Esophagus squamous epithelium (tissue), 5 donors: ENCODE data around the gene ALOX5. TPM values are rescaled to one million over a fixed set of nuclear protein-coding genes. Genes with fewer than 3 reads are reported as not detected.

Experiments used
- DNase-seq: peaks from one replicate; lab custom pipeline; 2025; lab: John Stamatoyannopoulos, UW
- H3K27ac ChIP-seq, 4 donors: fragments of 200-600 bp; sonication (generic); one replicate each; pipeline ENCODE4 v1.5.1; 2016 to 2019; ENCODE audit warnings: mild to moderate bottlenecking in 1 of 4
- H3K27me3 ChIP-seq, 4 donors: fragments of 200-600 bp; sonication (generic); 1 replicate in 3 of 4; 2 replicates in 1 of 4; pipeline versions ENCODE4 v1.5.1 to v1.6.0; 2017 to 2021; ENCODE audit warnings: antibody characterized with exemption in 1 of 4
- H3K36me3 ChIP-seq, 3 donors: fragments of 200-600 bp; sonication (generic); one replicate each; pipeline ENCODE4 v1.5.1; 2016 to 2019
- H3K4me1 ChIP-seq, 3 donors: fragments of 200-600 bp; sonication (generic); one replicate each; pipeline ENCODE4 v1.5.1; 2017 to 2019
- H3K4me3 ChIP-seq, 4 donors: fragments of 200-600 bp; sonication (generic); 1 replicate in 3 of 4; 2 replicates in 1 of 4; pipeline ENCODE4 v1.5.1; 2016 to 2019; ENCODE audit warnings: mild to moderate bottlenecking in 2 of 4, moderate library complexity in 1 of 4
- H3K9me3 ChIP-seq, 3 donors: fragments of 200-600 bp; sonication (generic); one replicate each; pipeline ENCODE4 v1.5.1; 2016 to 2019
- POLR2A ChIP-seq, 4 donors: fragments of 450-650 bp; IDR thresholded peaks; one replicate each; pipeline ENCODE4 v1.6.1; 2017; ENCODE audit warnings: antibody characterized with exemption in 4 of 4, mild to moderate bottlenecking in 4 of 4, moderate library complexity in 3 of 4
- WGBS, 2 donors: methylation state at CpG; one replicate each; pipeline ENCODE4 v1.1.5; 2018; 5-methylcytosine and 5-hydroxymethylcytosine counted together
- intact Hi-C: fragments of 100-400 bp; cut with DNase I; formaldehyde crosslinking; loops from one replicate; pipeline ENCODE4 v1.15.0; 2022
- total RNA-seq, 4 donors: library from RNA; depleted of rRNA; stranded (reverse); fragments of >200 nt; gene quantifications; one replicate each; pipeline ENCODE4 v1.1.0, GENCODE V29; 2016
- TF ChIP-seq, protein P1 (sequence below), 6 experiments: fragments of 450-650 bp in 4 of 6; fragments of 200-600 bp in 2 of 6; sonication (generic) in 2 of 6; IDR thresholded peaks; one replicate each; pipeline ENCODE4 v1.5.1; 2016 to 2019; ENCODE audit warnings: antibody characterized with exemption in 6 of 6, mild to moderate bottlenecking in 4 of 6, moderate library complexity in 4 of 6
- donor health status: DM: yes; HTN: yes; CAD: no.

ALOX5 gene
- total RNA-seq, 4 donors from 2014 or later, result 10.6 to 40.4 (median 16.9) TPM

- intact Hi-C loops, result no loop called here
- WGBS, 2 donors, result 90 to 92% methylated on average over 5 of the region's 7 CpGs
- TF ChIP-seq, protein P1, sequence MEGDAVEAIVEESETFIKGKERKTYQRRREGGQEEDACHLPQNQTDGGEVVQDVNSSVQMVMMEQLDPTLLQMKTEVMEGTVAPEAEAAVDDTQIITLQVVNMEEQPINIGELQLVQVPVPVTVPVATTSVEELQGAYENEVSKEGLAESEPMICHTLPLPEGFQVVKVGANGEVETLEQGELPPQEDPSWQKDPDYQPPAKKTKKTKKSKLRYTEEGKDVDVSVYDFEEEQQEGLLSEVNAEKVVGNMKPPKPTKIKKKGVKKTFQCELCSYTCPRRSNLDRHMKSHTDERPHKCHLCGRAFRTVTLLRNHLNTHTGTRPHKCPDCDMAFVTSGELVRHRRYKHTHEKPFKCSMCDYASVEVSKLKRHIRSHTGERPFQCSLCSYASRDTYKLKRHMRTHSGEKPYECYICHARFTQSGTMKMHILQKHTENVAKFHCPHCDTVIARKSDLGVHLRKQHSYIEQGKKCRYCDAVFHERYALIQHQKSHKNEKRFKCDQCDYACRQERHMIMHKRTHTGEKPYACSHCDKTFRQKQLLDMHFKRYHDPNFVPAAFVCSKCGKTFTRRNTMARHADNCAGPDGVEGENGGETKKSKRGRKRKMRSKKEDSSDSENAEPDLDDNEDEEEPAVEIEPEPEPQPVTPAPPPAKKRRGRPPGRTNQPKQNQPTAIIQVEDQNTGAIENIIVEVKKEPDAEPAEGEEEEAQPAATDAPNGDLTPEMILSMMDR (IDR thresholded peaks at IDR 0.05), result no peak
- TF ChIP-seq POLR2A (IDR thresholded peaks at IDR 0.05), result no peak
- no peak overlapping the region for H3K27ac ChIP-seq
- no peaks in the 10 kb centered on the region for H3K9me3 ChIP-seq
- DNase-seq, result no peak
- H3K4me1 ChIP-seq, result no peaks in the 10 kb centered on the region
- no peak overlapping the region for H3K4me3 ChIP-seq
- H3K36me3 ChIP-seq, result no peaks in the 10 kb centered on the region
- no peaks in the 10 kb centered on the region for H3K27me3 ChIP-seq
Observed at GRCh38 chr10:45446858-45447257, 72.8 kb downstream of the ALOX5 start.

GRCh38 chr10:45447416-45447815, 73.4 kb downstream of the ALOX5 start:
- WGBS, 2 donors, result 16 to 44% methylated on average over 2 of the region's 2 CpGs
- no peaks in the 10 kb centered on the region for H3K9me3 ChIP-seq
- no peak for DNase-seq
- no peak overlapping the region for H3K27ac ChIP-seq
- H3K4me1 ChIP-seq, result no peaks in the 10 kb centered on the region
- intact Hi-C loops, result no loop called here
- no peak for TF ChIP-seq POLR2A (IDR thresholded peaks at IDR 0.05)
- TF ChIP-seq, protein P1 (IDR thresholded peaks at IDR 0.05), result no peak
- no peaks in the 10 kb centered on the region for H3K27me3 ChIP-seq
- H3K36me3 ChIP-seq, result no peaks in the 10 kb centered on the region
- H3K4me3 ChIP-seq, result no peak overlapping the region

DNA sequence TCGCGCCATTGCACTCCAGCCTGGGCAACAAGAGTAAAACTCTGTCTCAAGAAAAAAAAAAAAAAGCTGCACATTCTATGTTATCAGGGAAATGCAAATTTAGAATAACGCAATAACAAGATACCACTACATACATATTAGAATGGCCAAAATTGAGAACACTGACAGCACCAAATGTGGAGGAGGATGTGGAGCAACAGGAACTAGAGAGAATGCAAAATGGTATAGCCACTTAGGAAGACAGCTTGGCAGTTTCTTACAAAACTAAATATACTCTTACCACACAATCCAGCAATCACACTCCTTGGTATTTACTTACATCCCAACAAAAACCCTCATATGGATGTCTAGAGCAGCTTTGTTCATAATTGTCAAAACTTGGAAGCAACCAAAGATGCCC, 76.8 kb downstream of the ALOX5 start:
- Histone ChIP-seq H3K4me3 (no peak overlapping the region), H3K36me3 (peaks cover 0 to 12% (median 0%) of the 10 kb centered on the region in 3 donors), H3K27ac (no peak overlapping the region), H3K4me1 (no peaks in the 10 kb centered on the region), H3K27me3 (no peaks in the 10 kb centered on the region), H3K9me3 (no peaks in the 10 kb centered on the region)
- TF ChIP-seq POLR2A (IDR thresholded peaks at IDR 0.05), result no peak
- TF ChIP-seq, protein P1 (IDR thresholded peaks at IDR 0.05), result no peak
- WGBS, 2 donors, result 93 to 96% methylated on average over 3 of the region's 3 CpGs
- intact Hi-C loops, result no loop called here
- no peak for DNase-seq

DNA sequence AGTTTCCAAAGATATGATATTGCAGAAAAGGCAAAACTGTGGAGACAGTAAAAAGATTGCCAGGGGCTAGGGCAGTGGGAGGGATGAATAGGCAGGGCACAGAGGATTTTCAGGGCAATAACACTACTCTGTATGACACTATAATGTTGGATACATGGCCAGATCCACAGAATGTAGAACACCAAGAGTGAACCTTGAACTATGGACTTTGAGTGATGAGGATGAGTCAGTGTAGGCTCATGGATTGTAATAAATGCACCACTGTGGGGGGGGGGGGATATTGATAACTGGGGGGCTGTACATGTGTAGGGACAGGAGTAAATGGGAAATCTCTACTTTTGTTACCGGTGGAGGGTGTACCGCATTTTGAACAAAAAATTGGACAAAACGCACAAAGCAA, 77.4 kb downstream of the ALOX5 start:
- WGBS, 2 donors, result 92 to 93% methylated on average over 3 of the region's 3 CpGs
- Histone ChIP-seq H3K27me3 (no peaks in the 10 kb centered on the region), H3K36me3 (peaks cover 0 to 17% (median 0%) of the 10 kb centered on the region in 3 donors), H3K4me1 (no peaks in the 10 kb centered on the region), H3K27ac (no peak overlapping the region), H3K9me3 (no peaks in the 10 kb centered on the region), H3K4me3 (no peak overlapping the region)
- no peak for TF ChIP-seq POLR2A (IDR thresholded peaks at IDR 0.05)
- TF ChIP-seq, protein P1 (IDR thresholded peaks at IDR 0.05), result no peak
- DNase-seq, result no peak
- intact Hi-C loops, result no loop called here

GRCh38 chr10:45452268-45452667, 78.3 kb downstream of the ALOX5 start:
- Histone ChIP-seq H3K9me3 (no peaks in the 10 kb centered on the region), H3K4me3 (no peak overlapping the region), H3K27me3 (no peaks in the 10 kb centered on the region), H3K27ac (no peak overlapping the region), H3K4me1 (no peaks in the 10 kb centered on the region), H3K36me3 (peaks cover 0 to 26% (median 0%) of the 10 kb centered on the region in 3 donors)
- no peak for DNase-seq
- intact Hi-C loops, result no loop called here
- TF ChIP-seq POLR2A (IDR thresholded peaks at IDR 0.05), result no peak
- TF ChIP-seq, protein P1 (IDR thresholded peaks at IDR 0.05), result no peak
